AG04449 (cell line): ENCODE data around the gene SLC52A3.
A peak's percentile ranks its signal among the peaks of the same experiment; 100 is the strongest.
"Not testable (repeated sequence)": the region's sequence is repeated elsewhere in the genome, so short reads cannot be mapped to it uniquely, and the experiment has no call there.

ENCODE experiments used
- CTCF ChIA-PET: fragments of 350-600 bp; formaldehyde crosslinking; extraction: SDS; loops from one replicate; lab custom pipeline; 2021; ENCODE audit warnings: antibody characterized with exemption; lab: Yijun Ruan, JAX
- POLR2A ChIA-PET: fragments of 400-600, 350-600 bp; formaldehyde crosslinking; extraction: SDS; loops from one replicate; lab custom pipeline; 2020; ENCODE audit warnings: antibody characterized with exemption, inconsistent platforms; lab: Yijun Ruan, JAX
- DNase-seq: peaks from one replicate; pipeline ENCODE4 v3.0.0-alpha.2; 2010; ENCODE audit warnings: low read depth, low spot score
- H3K4me3 ChIP-seq: 2 replicates; pipeline ENCODE4 v1.5.1; 2011; ENCODE audit warnings: low read depth, mild to moderate bottlenecking, control low read depth, low read length
- CTCF ChIP-seq: IDR thresholded peaks from one replicate; pipeline ENCODE4 v1.5.1; 2011; ENCODE audit warnings: mild to moderate bottlenecking, moderate library complexity, low read length, control low read depth, inconsistent platforms; ENCODE audit not compliant: insufficient read depth; ENCODE audit errors: missing control alignments

The SLC52A3 gene

GRCh38 chr20:768426-768978 lies at the start of gene SLC52A3:
Gene SLC52A3, minus strand, starts transcription at chr20:768500. Its CDS starts 2,726 bp downstream, at chr20:765774.
- CTCF ChIA-PET, result no interaction called here
- no peak within 1 kb of the TSS for H3K4me3 ChIP-seq
- POLR2A ChIA-PET, result no interaction called here
- no peak for TF ChIP-seq CTCF
- no peak for DNase-seq

- POLR2A ChIA-PET, result no interaction called here
- CTCF ChIA-PET, result interaction anchor here (0.8 to 8.6 kb wide), 20 partner anchors 9 to 397 kb away, joined by 3 to 355 read pairs (median 7); partner anchors contain the start of genes C20orf202 and FAM110A
- peak; percentile 92 for TF ChIP-seq CTCF
- no peak for DNase-seq
- H3K4me3 ChIP-seq, result no peak overlapping the region
These were observed 47.8 kb upstream of the SLC52A3 start for GRCh38 chr20:815914-816606.

DNA sequence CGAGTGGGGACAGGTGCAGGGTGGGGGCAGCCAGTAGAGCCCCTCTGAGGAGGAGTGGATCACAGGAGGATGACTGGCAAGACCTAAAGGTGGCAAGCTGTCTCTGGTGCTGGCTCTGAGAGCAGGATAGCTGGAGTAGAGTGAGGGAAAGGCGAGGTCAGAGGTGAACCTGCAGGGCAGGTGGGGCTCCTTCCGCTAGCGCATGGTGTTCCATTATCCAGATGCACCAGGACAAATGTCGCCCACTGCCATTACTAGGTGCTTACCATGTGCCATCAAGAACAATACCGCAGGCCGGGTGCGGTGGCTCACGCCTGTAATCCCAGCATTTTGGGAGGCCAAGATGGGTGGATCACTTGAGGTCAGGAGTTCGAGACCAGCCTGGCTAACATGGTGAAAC lies 46.9 kb upstream of the SLC52A3 start:
- H3K4me3 ChIP-seq, result no peak overlapping the region
- ChIA-PET POLR2A (no interaction called here), CTCF (interaction anchor here (0.8 to 8.6 kb wide), 18 partner anchors 10 to 399 kb away, joined by 3 to 355 read pairs (median 8); partner anchors contain the start of genes C20orf202 and FAM110A)
- no peak for DNase-seq
- no peak for TF ChIP-seq CTCF

DNA sequence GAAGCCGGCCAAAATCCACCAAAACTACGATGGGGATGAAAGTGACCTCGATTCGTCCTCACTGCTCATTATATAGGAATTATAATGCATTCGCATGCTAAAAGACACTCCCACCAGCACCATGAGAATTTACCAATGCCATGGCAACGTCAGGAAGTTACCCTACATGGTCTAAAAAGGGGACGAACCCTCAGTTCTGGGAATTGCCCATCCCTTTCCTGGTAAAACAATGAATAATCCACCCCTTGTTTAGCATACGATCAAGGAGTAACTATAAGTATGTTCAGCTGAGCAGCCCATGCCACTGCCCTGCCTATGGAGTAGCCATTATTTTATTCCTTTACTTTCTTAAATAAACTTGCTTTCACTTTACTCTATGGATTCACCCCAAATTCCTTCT lies 45.1 kb upstream of the SLC52A3 start:
- DNase-seq, result no peak
- TF ChIP-seq CTCF, result no peak
- H3K4me3 ChIP-seq, result no peak overlapping the region
- ChIA-PET CTCF (interaction anchor here (3.4 to 8.6 kb wide), 2 partner anchors 143 to 158 kb away, joined by 13 to 355 read pairs; no protein-coding TSS in a partner anchor), POLR2A (no interaction called here)

GRCh38 chr20:812435-812814 lies 44.1 kb upstream of the SLC52A3 start:
- CTCF ChIA-PET, POLR2A ChIA-PET, DNase-seq, H3K4me3 ChIP-seq: not testable (repeated sequence)

DNA sequence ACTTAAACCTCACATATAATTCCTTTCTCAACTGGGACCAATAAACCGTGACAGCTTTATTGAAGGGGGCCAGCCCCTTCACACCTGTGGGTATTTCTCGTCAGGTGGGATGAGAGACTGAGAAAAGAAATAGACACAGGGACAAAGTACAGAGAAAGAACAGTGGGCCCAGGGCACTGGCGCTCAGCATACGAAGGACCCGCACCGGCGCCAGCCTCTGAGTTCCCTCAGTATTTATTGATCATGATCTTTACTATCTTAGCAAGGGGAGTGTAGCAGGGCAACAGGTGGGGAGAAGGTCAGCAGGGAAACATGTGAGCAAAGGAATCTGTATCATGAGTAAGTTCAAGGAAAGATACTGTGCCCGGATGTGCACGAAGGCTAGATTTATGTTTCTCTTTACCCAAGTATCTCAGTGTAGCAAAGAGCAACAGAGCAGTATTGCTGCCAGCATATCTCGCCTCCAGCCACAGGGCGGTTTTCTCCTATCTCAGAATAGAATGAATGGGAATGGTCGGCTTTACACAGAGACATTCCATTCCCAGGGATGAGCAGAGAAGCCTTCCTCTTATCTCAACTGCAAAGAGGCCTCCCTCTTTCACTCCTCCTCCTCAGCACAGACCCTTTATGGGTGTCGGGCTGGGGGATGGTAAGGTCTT lies 43.6 kb upstream of the SLC52A3 start:
- CTCF ChIA-PET, result interaction anchor here (4.5 kb wide), 1 partner anchor 145 kb away, joined by 32 read pairs; no protein-coding TSS in a partner anchor
- H3K4me3 ChIP-seq, DNase-seq, POLR2A ChIA-PET: not testable (repeated sequence)

DNA sequence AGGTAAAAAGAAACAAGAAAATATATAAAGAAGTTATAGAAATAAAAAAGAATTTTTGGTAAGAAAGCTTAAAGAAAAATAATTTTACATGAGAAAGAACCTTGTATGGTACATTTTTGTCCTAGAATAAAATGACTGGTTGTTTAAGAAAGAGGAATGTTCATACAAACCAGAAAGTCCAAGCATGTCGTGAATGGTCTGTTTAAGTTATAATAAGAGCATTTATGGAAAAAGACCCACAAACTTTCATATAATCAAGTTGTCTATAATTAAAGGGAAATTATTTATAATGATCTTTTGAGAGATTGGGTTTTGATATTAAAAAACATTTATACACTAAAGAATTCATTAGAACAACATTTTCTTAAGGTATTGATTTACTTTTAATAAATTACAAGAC lies 37.4 kb upstream of the SLC52A3 start:
- no peak for TF ChIP-seq CTCF
- POLR2A ChIA-PET, result no interaction called here
- H3K4me3 ChIP-seq, result no peak overlapping the region
- DNase-seq, result no peak
- CTCF ChIA-PET, result interaction anchor here (0.8 to 3.7 kb wide), 2 partner anchors 10 to 12 kb away, joined by 3 to 20 read pairs; no protein-coding TSS in a partner anchor
